Lower leg skin (tissue), 4 donors: ENCODE measurements around the gene AMH. TPM values are rescaled to one million over a fixed set of nuclear protein-coding genes. Genes with fewer than 3 reads are reported as not detected.
"Not testable (repeated sequence)": the region's sequence is repeated elsewhere in the genome, so short reads cannot be mapped to it uniquely, and the experiment has no call there.

Experiments
- DNase-seq, 2 donors: peaks; one replicate each; pipeline ENCODE4 v3.0.0-alpha.2; 2019; ENCODE audit warnings: low spot score in 2 of 2
- H3K4me3 ChIP-seq: fragments of 200-600 bp; sonication (generic); 2 replicates; pipeline ENCODE4 v1.5.1; 2017; ENCODE audit warnings: mild to moderate bottlenecking, low read depth; ENCODE audit not compliant: poor library complexity, severe bottlenecking
- POLR2A ChIP-seq, 2 donors: fragments of 450-650 bp; IDR thresholded peaks; one replicate each; pipeline ENCODE4 v1.6.1; 2016 to 2017; ENCODE audit warnings: antibody characterized with exemption in 2 of 2, mild to moderate bottlenecking in 1 of 2, moderate library complexity in 1 of 2
- WGBS, 2 donors: methylation state at CpG; one replicate each; pipeline ENCODE4 v1.1.5; 2018; 5-methylcytosine and 5-hydroxymethylcytosine counted together
- intact Hi-C: fragments of 100-400 bp; cut with DNase I; formaldehyde crosslinking; loops from one replicate; pipeline ENCODE4 v1.15.0; 2023; ENCODE audit warnings: low total_unique reads
- total RNA-seq, 4 donors: library from RNA; depleted of rRNA; stranded (reverse); fragments of >200 nt; gene quantifications; one replicate each; pipeline ENCODE4 v1.1.0, GENCODE V29; 2016
- TF ChIP-seq, protein P1 (sequence below), 3 donors: fragments of 450-650 bp; IDR thresholded peaks; one replicate each; pipeline ENCODE4 v1.5.1; 2016; ENCODE audit warnings: antibody characterized with exemption in 3 of 3, mild to moderate bottlenecking in 3 of 3, moderate library complexity in 2 of 3

AMH gene
- total RNA-seq, 4 donors from 2014 or later = 0.13 to 1.3 (median 1.2) TPM

DNA sequence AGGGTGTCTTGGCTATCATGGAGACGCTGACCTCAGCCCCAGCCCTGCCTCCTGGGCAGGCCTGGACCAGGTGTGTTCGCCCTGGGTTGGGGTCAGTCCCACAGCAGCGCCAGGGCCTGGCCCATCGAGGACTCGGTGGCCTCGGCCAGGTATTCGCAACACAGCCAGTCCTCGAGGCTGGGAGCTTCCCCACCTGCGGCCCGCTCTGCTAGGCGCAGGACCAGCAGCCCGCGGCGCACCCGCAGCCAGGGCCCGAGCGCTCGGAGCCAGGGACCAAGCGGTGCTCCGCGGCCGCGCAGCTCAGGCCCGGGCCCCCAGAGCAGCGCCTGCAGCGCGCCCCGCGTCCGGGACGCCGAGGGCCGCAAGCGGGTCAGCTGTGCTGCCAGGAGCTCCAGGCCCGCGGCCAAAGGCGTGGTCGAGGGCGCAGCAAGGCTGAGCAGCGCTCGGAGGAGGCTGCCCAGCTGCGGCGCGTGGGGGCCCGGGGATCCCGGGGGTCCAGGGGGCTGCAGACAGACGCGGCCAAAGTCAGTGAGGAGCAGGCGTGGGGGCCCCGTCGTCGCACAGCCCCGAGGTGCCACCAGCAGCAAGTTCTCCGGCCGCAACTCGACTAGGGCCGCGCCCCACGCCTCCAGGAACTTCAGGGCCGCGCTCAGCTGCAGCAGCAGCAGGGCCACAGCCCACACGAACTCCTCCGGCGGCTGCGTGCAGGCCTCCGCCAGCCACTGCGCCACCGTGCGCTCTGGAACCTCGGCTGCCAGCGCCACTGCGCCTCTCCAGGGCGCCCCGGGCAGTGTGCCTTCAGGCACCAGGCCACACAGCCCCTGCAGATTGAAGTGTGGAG, 26.7 kb downstream of the AMH start:
- TF ChIP-seq POLR2A (IDR thresholded peaks at IDR 0.05) = no peak
- TF ChIP-seq, protein P1, sequence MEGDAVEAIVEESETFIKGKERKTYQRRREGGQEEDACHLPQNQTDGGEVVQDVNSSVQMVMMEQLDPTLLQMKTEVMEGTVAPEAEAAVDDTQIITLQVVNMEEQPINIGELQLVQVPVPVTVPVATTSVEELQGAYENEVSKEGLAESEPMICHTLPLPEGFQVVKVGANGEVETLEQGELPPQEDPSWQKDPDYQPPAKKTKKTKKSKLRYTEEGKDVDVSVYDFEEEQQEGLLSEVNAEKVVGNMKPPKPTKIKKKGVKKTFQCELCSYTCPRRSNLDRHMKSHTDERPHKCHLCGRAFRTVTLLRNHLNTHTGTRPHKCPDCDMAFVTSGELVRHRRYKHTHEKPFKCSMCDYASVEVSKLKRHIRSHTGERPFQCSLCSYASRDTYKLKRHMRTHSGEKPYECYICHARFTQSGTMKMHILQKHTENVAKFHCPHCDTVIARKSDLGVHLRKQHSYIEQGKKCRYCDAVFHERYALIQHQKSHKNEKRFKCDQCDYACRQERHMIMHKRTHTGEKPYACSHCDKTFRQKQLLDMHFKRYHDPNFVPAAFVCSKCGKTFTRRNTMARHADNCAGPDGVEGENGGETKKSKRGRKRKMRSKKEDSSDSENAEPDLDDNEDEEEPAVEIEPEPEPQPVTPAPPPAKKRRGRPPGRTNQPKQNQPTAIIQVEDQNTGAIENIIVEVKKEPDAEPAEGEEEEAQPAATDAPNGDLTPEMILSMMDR (IDR thresholded peaks at IDR 0.05) = no peak
- intact Hi-C loops = loop anchor here (10.0 kb wide), 2 partner anchors 119 to 121 kb away; partner anchors contain the start of gene AP3D1
- no peak overlapping the region for H3K4me3 ChIP-seq
- DNase-seq = no peak
- WGBS, 2 donors = 46 to 54% methylated on average over 35 to 54 of the region's 74 CpGs

GRCh38 chr19:2276429-2276986, 27.4 kb downstream of the AMH start:
- 82 to 86% methylated on average over 26 to 27 of the region's 28 CpGs for WGBS, 2 donors
- H3K4me3 ChIP-seq = no peak overlapping the region
- DNase-seq = no peak
- TF ChIP-seq, protein P1 (IDR thresholded peaks at IDR 0.05) = no peak
- no peak for TF ChIP-seq POLR2A (IDR thresholded peaks at IDR 0.05)
- intact Hi-C loops = loop anchor here (10.0 kb wide), 2 partner anchors 118 to 122 kb away; partner anchors contain the start of gene AP3D1

DNA sequence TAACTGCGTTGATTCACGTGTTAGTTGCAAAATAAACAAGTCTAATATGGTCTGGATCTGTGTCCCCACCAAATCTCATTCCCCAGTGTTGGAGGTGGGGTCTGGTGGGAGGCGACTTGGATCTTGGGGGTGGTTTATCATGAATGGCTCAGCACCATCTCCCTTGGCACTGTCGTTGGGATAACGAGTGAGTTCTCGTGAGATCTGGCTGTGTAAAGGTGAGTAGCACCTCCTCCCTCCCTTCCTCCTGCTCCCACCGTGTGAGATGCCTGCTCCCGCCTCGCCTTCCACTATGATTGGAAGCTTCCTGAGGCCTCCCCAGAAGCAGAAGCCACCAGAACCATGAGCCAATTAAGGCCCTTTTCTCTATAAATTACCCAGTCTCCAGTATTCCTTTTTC, 28.0 kb downstream of the AMH start:
- TF ChIP-seq, protein P1 (IDR thresholded peaks at IDR 0.05) = no peak
- TF ChIP-seq POLR2A (IDR thresholded peaks at IDR 0.05) = no peak
- intact Hi-C loops = loop anchor here (10.0 kb wide), 2 partner anchors 118 to 122 kb away; partner anchors contain the start of gene AP3D1
- no peak overlapping the region for H3K4me3 ChIP-seq
- 83% methylated on average over 9 of the region's 9 CpGs for WGBS, 2 donors
- no peak for DNase-seq

DNA sequence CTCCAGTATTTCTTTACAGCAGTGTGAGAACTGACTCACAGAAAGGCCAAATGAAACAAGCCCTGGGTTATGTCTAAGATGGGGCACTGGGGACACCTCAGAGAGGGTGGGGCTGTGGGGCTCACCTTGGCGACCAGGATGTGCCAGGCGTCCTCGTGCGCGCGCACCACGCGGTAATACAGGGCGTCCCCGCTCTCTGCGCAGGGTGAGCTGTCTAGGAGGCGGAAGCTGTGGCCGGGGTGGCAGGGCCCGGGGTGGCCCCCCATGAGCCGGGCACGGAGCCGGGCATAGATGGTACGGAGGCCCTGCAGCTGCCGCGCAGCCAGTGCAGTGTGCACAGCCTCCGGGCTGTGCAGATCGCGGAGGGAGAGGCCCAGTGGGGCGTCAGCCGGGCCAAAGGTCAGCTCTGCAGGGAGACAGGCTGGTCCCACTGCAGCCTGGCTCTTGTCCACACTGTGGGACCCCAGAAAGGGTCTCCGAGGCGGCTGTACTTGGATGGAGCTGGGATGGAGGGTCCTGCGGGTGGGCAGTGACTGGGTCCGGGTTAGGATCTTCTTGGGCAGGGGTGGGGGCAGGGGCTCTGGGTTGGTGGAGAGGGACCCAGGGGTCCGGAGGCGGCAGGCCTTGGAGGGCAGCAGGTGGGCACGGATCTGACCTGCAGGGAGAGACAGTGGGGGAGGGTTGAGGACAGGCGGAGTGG, 29.5 kb downstream of the AMH start:
- no peak overlapping the region for H3K4me3 ChIP-seq
- intact Hi-C loops = loop anchor here (10.0 kb wide), 2 partner anchors 116 to 124 kb away; partner anchors contain the start of gene AP3D1
- TF ChIP-seq, protein P1 (IDR thresholded peaks at IDR 0.05) = no peak
- TF ChIP-seq POLR2A (IDR thresholded peaks at IDR 0.05) = no peak
- WGBS, 2 donors = 85 to 90% methylated on average over 30 of the region's 33 CpGs
- DNase-seq = no peak

DNA sequence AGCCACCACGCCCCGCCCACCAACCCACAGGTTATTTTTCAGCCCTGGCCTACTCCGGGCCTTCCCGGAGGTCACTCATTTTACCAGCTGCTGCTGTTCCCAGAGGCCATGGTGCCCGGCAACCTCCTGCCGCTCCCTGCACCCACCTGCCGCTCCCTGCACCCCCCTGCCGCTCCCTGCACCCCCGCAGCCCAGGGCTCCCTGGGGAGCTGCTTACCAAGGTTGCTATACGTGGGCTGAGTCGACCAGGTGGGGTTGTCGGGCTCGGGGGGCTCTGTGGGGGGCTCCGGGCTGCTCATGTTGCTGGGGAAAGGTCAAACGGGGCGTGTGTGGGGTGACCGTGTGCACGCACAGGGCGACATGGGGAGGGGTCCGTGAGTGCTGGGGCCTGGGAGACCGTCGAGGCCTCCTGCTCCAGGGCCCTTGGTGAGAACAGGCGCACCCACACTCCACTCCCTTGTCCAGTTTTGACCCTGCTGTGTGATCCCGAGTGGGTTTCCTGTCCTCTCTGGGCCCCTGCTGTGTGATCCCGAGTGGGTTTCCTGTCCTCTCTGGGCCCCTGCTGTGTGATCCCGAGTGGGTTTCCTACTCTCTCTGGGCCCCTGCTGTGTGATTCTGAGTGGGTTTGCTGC, 31.6 kb downstream of the AMH start:
- no peak for DNase-seq
- 83 to 89% methylated on average over 24 to 26 of the region's 26 CpGs for WGBS, 2 donors
- TF ChIP-seq, protein P1 (IDR thresholded peaks at IDR 0.05) = no peak
- TF ChIP-seq POLR2A (IDR thresholded peaks at IDR 0.05) = no peak
- H3K4me3 ChIP-seq = no peak overlapping the region
- intact Hi-C loops = no loop called here

DNA sequence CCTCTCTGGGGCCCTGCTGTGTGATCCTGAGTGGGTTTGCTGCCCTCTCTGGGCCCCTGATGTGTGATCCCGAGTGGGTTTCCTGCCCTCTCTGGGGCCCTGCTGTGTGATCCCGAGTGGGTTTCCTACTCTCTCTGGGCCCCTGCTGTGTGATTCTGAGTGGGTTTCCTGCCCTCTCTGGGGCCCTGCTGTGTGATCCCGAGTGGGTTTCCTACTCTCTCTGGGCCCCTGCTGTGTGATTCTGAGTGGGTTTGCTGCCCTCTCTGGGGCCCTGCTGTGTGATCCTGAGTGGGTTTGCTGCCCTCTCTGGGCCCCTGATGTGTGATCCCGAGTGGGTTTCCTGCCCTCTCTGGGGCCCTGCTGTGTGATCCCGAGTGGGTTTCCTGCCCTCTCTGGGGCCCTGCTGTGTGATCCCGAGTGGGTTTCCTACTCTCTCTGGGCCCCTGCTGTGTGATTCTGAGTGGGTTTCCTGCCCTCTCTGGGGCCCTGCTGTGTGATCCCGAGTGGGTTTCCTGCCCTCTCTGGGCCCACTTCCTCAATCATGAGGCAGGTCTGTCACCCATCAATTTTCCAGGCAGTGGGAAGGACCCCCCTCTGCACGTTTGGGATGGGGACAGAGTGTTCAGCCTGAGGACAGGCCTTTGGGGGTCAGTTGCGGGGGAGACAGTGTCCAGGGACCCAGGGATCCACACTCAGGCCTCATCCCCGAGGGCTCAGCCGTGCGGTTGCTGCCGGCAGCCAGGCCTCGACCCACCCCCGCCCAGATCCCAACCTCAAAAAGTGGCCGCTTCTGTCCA, 32.3 kb downstream of the AMH start:
- DNase-seq, intact Hi-C loops, H3K4me3 ChIP-seq: not testable (repeated sequence)
- 27 to 45% methylated on average over 4 to 15 of the region's 16 CpGs for WGBS, 2 donors
